SU-DHL-6 (cell line): ENCODE measurements around the gene ARHGEF19.

ENCODE experiments used
- EZH2phosphoT487 ChIP-seq: fragments of 200-600 bp; sonication (generic), shearing (Covaris generic); conservative IDR thresholded peaks from 2 replicates; pipeline ENCODE4 v1.6.1; 2018; ENCODE audit warnings: mild to moderate bottlenecking, antibody characterized with exemption, low read length, moderate library complexity, mixed read lengths
- TF ChIP-seq, protein P1 (sequence below): fragments of 200-600 bp; sonication (generic); IDR thresholded peaks from one replicate; pipeline ENCODE4 v1.5.1; 2017; ENCODE audit warnings: antibody characterized with exemption, mild to moderate bottlenecking, low read length, moderate library complexity; ENCODE audit not compliant: insufficient read depth, poor library complexity, severe bottlenecking

DNA sequence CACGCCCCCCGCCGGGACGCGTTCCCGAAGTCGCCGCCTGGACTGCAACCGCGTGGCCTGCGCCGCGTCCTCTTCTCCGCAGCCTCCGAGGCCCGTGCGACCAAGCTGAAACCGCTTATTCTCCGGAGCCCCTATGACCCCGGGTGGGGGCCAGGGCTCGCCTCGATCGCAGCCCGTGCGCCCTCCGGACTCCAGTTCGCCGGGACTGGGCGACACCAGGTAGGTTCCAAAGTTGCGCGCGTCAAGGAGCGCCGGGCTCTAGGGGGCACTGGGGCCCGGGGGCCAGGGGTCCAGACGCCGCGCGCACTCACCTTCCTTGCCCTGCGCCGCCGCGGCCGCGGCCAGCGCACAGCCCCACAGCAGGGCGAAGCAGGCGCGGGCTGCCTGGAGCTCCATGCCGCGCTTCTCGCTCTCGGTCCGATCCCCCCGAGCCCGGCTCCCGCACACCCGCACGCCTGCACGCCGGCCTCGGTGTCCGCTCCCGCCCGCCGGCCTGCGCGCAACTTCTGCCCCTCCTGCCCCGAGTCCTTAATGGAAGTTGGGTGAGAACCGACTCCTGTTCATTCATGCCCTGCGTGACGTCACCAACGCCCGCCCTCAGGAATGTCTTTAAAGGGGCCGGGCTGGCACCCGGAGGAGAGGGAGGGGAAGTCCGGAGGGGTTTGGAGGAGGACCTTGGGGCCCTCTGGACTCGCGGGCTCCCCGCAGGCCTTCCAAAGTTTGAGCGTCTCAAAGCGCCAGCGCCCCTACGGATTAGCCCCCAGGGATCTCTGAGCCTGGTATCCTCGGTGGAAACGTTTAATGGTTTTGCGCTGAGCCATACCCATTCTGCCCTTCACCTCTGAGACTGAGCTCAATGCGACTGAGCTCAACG lies 56.7 kb downstream of the ARHGEF19 start, which contains the start of gene EPHA2:
- TF ChIP-seq, protein P1, sequence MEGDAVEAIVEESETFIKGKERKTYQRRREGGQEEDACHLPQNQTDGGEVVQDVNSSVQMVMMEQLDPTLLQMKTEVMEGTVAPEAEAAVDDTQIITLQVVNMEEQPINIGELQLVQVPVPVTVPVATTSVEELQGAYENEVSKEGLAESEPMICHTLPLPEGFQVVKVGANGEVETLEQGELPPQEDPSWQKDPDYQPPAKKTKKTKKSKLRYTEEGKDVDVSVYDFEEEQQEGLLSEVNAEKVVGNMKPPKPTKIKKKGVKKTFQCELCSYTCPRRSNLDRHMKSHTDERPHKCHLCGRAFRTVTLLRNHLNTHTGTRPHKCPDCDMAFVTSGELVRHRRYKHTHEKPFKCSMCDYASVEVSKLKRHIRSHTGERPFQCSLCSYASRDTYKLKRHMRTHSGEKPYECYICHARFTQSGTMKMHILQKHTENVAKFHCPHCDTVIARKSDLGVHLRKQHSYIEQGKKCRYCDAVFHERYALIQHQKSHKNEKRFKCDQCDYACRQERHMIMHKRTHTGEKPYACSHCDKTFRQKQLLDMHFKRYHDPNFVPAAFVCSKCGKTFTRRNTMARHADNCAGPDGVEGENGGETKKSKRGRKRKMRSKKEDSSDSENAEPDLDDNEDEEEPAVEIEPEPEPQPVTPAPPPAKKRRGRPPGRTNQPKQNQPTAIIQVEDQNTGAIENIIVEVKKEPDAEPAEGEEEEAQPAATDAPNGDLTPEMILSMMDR, result no peak
- TF ChIP-seq EZH2phosphoT487, result no peak
